HepG2 (cell line): ENCODE results near the gene VIPR1.

Experiments used
- EZH2 ChIP-seq: conservative IDR thresholded peaks from 2 replicates; pipeline ENCODE4 v1.6.1; 2012; ENCODE audit warnings: mild to moderate bottlenecking, low read depth, low read length, moderate library complexity
- KLF13 ChIP-seq: sonication (generic); formaldehyde crosslinking; IDR thresholded peaks from 2 replicates; pipeline ENCODE4 v1.4.0; 2020; ENCODE audit warnings: mild to moderate bottlenecking, missing genetic modification reagents
- NFKBIZ ChIP-seq: IDR thresholded peaks from 2 replicates; pipeline ENCODE4 v1.6.1; 2018; ENCODE audit warnings: missing genetic modification reagents, missing compliant biosample characterization
- ZBTB20 ChIP-seq: sonication (generic); formaldehyde crosslinking; IDR thresholded peaks from 2 replicates; pipeline ENCODE4 v1.8.1; 2023; ENCODE audit warnings: missing genetic modification reagents, low read depth, mild to moderate bottlenecking, borderline replicate concordance
- ZFP36L2 ChIP-seq: sonication (generic); formaldehyde crosslinking; IDR thresholded peaks from 2 replicates; pipeline ENCODE4 v1.4.0; 2020; ENCODE audit warnings: missing genetic modification reagents
- ZNF841 ChIP-seq: sonication (generic); formaldehyde crosslinking; IDR thresholded peaks from 2 replicates; pipeline ENCODE4 v1.8.1; 2023; ENCODE audit warnings: missing genetic modification reagents, borderline replicate concordance
- TF ChIP-seq, protein P1 (sequence below): sonication (generic); formaldehyde crosslinking; IDR thresholded peaks from 2 replicates; pipeline ENCODE4 v1.5.0; 2020; ENCODE audit warnings: mild to moderate bottlenecking, missing genetic modification reagents, moderate library complexity
- TF ChIP-seq, protein P2 (sequence below), 2 experiments: IDR thresholded peaks; 2 replicates each; pipeline ENCODE4 v1.6.1; 2011 to 2012; ENCODE audit warnings: low read length in 2 of 2, borderline replicate concordance in 1 of 2, low read depth in 1 of 2, mild to moderate bottlenecking in 1 of 2, moderate library complexity in 1 of 2
- TF ChIP-seq, protein P3 (sequence below): IDR thresholded peaks from 2 replicates; pipeline ENCODE4 v1.6.1; 2018; ENCODE audit warnings: missing genetic modification reagents

DNA sequence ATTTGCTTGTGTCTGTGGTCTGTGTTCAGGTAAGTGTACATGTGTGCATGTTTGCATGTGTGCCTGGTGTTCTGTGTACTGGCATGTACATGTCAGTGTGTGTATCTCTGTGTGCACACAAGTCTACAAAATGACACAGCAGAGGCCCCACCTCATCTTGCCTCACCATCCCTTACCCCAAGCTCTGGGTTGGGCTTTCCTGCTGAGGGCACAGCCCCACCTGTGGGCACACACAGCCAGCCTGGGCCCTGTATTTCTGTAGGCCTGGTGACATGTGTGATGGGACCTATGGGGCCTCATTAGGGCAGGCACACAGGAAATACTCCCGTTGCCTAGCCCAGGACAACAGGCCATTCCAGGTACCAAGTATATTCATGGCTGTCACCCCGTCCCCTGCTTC lies 13.5 kb downstream of the VIPR1 start:
- no peak for TF ChIP-seq NFKBIZ
- TF ChIP-seq ZFP36L2 (CRISPR knock-in tag): no peak
- TF ChIP-seq, protein P1, sequence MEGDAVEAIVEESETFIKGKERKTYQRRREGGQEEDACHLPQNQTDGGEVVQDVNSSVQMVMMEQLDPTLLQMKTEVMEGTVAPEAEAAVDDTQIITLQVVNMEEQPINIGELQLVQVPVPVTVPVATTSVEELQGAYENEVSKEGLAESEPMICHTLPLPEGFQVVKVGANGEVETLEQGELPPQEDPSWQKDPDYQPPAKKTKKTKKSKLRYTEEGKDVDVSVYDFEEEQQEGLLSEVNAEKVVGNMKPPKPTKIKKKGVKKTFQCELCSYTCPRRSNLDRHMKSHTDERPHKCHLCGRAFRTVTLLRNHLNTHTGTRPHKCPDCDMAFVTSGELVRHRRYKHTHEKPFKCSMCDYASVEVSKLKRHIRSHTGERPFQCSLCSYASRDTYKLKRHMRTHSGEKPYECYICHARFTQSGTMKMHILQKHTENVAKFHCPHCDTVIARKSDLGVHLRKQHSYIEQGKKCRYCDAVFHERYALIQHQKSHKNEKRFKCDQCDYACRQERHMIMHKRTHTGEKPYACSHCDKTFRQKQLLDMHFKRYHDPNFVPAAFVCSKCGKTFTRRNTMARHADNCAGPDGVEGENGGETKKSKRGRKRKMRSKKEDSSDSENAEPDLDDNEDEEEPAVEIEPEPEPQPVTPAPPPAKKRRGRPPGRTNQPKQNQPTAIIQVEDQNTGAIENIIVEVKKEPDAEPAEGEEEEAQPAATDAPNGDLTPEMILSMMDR: no peak
- TF ChIP-seq, protein P2, sequence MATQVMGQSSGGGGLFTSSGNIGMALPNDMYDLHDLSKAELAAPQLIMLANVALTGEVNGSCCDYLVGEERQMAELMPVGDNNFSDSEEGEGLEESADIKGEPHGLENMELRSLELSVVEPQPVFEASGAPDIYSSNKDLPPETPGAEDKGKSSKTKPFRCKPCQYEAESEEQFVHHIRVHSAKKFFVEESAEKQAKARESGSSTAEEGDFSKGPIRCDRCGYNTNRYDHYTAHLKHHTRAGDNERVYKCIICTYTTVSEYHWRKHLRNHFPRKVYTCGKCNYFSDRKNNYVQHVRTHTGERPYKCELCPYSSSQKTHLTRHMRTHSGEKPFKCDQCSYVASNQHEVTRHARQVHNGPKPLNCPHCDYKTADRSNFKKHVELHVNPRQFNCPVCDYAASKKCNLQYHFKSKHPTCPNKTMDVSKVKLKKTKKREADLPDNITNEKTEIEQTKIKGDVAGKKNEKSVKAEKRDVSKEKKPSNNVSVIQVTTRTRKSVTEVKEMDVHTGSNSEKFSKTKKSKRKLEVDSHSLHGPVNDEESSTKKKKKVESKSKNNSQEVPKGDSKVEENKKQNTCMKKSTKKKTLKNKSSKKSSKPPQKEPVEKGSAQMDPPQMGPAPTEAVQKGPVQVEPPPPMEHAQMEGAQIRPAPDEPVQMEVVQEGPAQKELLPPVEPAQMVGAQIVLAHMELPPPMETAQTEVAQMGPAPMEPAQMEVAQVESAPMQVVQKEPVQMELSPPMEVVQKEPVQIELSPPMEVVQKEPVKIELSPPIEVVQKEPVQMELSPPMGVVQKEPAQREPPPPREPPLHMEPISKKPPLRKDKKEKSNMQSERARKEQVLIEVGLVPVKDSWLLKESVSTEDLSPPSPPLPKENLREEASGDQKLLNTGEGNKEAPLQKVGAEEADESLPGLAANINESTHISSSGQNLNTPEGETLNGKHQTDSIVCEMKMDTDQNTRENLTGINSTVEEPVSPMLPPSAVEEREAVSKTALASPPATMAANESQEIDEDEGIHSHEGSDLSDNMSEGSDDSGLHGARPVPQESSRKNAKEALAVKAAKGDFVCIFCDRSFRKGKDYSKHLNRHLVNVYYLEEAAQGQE (IDR thresholded peaks at IDR 0.05; ENCODE audit: borderline replicate concordance in 1 of 2, low read depth in 1 of 2, low read length in 2 of 2): no peak
- TF ChIP-seq, protein P3, sequence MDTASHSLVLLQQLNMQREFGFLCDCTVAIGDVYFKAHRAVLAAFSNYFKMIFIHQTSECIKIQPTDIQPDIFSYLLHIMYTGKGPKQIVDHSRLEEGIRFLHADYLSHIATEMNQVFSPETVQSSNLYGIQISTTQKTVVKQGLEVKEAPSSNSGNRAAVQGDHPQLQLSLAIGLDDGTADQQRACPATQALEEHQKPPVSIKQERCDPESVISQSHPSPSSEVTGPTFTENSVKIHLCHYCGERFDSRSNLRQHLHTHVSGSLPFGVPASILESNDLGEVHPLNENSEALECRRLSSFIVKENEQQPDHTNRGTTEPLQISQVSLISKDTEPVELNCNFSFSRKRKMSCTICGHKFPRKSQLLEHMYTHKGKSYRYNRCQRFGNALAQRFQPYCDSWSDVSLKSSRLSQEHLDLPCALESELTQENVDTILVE: no peak
- no peak for TF ChIP-seq EZH2
- TF ChIP-seq KLF13: no peak
- no peak for TF ChIP-seq ZBTB20 (CRISPR knock-in tag)
- TF ChIP-seq ZNF841 (CRISPR knock-in tag): no peak
